ENCODE results near the gene ADGRF1.

The ADGRF1 gene

DNA sequence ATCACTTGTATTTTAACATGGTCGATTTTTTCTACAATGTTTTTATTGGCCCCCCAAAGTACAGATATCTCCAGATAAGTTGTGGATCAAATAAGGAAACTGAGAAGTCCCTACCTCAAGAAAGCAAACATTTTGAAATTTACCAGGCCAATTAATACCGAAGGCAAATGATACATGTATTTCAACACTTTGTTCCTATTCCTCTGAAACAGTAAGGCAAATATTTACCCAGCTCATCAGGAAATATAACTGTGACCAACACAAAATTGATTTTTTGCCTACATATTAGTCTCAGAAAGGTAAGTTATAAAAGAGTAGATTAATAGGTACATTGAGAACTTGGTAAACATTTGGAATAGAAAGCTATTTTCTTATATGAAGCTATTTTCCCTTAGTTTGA, 69.1 kb downstream of the ADGRF1 start:
- DNase-seq = no peak

DNA sequence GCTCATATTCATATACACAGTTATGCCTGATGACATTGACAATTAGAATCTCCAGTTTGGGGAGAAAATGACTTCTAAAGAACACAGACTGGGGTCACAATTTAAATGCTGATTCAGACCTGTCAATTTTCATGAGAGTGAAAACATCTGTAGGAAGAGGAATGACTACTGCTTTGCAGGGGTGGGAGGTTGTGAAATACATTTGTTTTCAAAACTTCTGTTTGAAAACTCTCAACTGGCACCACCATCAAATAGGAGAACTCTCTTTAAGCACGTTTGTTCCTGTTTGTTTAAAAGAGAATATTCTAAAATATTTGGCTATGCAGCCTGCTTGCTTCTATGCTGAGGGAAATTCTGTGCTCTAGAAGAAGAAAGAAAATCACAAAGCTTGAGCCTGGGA, 69.6 kb downstream of the ADGRF1 start:
- DNase-seq = no peak

DNA sequence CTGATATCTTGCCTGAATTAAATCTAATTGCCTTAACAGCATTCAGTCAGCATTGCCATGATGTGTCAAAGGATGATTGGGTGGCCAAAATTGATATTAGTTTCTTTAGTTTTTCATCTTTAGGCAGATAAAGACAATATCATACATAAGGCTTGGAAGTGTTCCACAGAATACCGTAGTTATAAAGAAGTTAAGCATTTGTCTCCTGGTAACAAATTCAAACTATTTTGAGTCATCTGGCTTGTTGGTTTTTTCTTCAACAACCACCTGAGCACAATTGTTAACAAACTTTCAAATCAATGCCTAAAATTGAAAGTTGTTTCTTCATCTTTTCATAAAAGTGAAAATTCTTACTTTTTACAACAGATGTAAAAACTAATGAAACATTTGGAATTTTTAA, 72.9 kb downstream of the ADGRF1 start:
- no peak for DNase-seq

DNA sequence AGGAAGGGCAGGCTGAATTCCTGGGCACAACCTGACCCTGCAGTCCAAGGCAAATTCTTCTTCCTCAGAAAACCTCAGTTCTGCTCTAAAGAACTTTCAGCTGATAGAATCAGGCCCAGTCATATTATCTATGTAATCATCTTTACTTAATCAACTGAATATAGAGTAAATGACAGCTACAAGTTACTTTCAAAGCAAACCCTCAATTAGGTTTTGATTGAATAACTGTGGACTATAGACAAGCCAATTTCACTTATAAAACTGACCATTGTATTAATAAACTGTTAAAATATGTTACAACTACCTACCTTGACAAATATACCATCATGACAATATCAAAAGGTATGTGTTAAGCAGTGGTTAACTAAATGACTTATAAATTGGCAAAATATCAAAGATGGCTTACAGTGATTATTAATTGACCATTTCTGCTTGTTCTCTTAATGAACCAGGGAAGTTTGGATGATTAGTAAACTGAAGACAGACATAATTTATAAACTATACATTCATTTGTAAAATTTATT, 74.2 kb downstream of the ADGRF1 start:
- no peak for DNase-seq

DNA sequence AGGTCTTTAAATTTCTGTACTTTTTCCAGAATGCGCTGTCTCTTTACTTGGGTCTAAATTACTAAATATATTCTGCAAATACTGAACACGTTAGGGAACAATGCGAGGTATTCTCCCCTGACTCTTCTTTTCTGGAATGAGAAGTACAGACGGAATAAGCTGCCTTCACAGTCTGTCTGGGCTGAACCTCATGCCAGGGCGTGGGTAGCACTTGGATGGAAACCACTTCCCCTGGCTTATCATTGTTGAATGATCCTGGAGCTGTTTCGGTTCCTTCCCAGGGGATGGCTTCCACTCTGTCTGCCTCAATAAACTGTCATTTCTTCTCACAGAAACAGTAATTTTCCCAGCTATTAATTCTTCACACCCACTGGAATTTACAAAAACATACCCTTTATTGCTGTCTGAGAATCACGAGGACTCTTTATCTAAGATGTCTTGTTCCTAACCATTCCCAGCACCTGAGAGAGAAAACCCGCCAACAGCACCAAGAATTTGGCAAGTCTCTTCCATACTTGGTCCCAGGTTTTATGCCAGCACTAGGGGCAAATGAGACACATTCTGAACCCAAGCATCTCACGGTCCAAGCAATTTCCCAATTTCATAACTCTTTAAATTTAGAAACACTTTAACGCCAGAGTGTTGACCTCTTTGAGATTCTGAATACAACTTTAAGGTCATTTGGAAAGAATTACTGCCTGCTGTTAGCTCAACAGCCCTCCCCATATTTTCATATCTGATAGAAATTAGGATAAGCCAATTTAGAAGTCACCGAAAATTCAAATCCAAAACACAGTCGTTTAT, 77.2 kb downstream of the ADGRF1 start:
- no peak for DNase-seq

- DNase-seq = no peak
Observed at GRCh38 chr6:46963626-46964025, 78.5 kb downstream of the ADGRF1 start.

DNA sequence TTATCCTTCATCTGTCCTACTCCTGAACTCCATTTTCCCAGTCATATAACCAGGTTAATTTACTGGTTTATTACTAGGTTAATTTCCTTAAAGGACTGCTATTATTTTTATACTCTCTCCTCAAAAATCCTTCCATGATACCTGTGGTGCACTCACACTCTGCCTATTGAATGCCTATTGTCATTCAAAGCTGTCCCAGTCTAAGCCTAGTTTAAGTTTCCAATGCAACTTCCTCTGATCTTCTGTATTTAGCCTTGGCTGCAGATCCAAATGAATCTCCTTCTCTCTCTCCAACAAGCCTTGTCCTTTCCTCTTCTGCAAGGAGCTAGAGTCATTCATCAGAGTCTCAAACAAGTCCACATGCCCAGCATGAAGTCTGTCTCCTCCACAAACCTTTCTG, 79.1 kb downstream of the ADGRF1 start:
- no peak for DNase-seq

GRCh38 chr6:46961711-46962110, 80.4 kb downstream of the ADGRF1 start:
- no peak for DNase-seq

- no peak for DNase-seq
Observed at GRCh38 chr6:46961232-46961631, 80.9 kb downstream of the ADGRF1 start.

GRCh38 chr6:46959419-46959818, 82.7 kb downstream of the ADGRF1 start:
- DNase-seq = no peak

- DNase-seq = no peak
Observed at GRCh38 chr6:46956409-46956808, 85.7 kb downstream of the ADGRF1 start.

DNA sequence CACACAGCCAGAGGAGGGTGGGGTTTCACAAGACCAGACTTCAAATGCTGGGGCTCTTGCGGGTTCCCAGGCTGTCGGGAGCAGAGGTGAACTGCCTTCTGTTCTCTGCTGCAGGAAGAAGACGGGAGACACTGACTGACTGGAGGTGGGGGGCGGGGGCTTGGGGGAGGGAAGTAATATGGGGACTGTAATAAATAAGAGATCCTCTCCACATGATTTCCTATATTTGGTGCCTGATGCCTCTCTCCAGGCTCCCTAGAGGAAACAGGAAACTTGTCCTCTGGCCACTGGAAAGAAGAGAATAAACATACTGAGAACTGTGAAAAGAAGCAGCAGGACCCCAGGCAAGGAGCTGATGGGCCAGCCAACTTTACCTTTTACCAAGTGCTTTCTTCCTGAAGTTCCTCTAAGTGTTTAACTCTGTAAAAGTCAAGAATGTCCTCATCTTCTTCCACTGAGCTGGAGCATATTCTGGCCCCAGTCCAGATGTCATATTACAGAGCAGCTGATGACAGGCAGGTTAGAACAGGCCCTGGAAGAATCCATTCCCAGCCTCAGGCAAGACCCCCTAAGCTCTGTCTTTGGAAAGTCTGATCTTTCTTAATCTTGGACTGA, 87.2 kb downstream of the ADGRF1 start:
- DNase-seq = no peak

DNA sequence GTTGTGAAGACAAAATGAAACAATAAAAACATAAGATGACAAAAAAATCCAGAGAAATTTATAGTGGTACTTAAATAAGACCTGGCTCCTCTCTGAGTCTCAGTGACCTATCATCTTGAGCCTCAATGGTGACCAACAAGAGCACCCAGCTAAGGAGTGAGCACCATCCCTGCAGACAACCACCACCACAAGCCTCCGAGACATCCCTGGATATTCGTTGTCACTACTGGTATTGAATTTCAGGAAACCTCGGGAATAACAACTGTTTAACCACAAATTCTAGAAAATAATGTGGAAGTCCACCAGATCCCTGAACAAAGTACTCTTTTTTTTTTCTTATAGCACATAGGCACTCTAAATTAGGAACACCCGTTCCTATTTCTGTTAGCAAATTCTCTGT, 88.2 kb downstream of the ADGRF1 start:
- DNase-seq = no peak

DNA sequence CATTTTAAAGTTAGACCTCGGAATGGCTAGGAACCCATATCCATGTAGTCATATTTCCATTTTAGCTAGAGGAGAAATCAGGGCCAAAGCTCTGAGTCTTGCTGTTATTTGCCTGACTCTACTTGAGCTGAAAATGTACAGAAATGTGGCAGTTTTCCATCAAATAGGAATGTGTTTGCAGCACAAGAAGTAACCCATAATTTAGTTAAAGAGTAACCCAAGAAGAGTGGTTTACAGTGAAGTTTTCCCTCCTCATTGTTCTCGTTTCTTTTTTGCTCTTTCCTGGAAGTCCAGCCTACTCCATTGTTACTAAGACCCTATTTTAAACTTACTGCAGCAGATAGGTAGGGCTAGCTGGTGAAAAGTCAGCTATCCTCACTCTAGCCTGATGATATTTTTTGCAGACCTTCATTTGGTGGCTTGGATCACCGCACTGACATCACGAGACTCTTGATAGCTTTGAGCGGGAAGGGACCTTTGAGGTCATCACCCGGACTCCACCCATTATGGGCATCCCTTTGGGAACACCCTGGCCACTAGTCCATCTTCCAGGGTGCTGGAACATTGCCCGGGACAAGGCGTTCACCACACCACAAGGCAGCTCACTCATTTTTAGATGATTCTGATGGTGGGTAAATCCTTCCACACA, 92.4 kb downstream of the ADGRF1 start:
- DNase-seq = no peak

- DNase-seq = no peak
Observed at GRCh38 chr6:46948699-46949098, 93.4 kb downstream of the ADGRF1 start.
